Stomach (tissue), 4 donors: Measurements from ENCODE around the gene SCN2A.

ENCODE experiments used
- EP300 ChIP-seq: sonication (generic); formaldehyde crosslinking; IDR thresholded peaks from one replicate; pipeline ENCODE4 v1.6.1; 2017; ENCODE audit warnings: antibody characterized with exemption
- POLR2A ChIP-seq, 4 donors: fragments of 450-650 bp; IDR thresholded peaks; one replicate each; pipeline ENCODE4 v1.6.1; 2016; ENCODE audit warnings: antibody characterized with exemption in 4 of 4, control low read depth in 2 of 4, mild to moderate bottlenecking in 1 of 4, moderate library complexity in 1 of 4
- POLR2AphosphoS5 ChIP-seq, 3 donors: sonication (generic); formaldehyde crosslinking; IDR thresholded peaks; one replicate each; pipeline ENCODE4 v1.6.1; 2016; ENCODE audit warnings: antibody characterized with exemption in 3 of 3
- TF ChIP-seq, protein P1 (sequence below), 7 experiments: fragments of 450-650 bp in 4 of 7; fragments of 200-600 bp in 3 of 7; sonication (generic) in 3 of 7; IDR thresholded peaks; one replicate each; pipeline ENCODE4 v1.5.1; 2016 to 2019; ENCODE audit warnings: antibody characterized with exemption in 7 of 7, control low read depth in 2 of 7, mild to moderate bottlenecking in 1 of 7

DNA sequence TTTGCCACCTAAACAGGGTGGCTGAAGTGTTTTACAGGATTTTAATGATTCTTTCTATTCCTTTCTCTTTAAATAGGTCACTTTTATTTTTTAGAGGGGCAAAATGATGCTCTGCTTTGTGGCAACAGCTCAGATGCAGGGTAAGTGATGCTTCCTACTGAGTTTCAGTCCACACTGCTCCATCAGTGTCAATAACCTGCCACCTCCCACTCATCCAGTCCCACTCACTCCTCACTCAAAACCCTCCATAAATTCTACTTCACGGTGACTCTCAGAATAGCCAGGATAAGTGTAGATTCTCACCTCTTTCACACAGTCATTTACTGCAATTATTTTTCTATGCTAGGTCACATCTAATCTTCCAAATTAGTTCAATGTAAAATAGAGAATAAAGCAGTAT lies 72.7 kb downstream of the SCN2A start:
- TF ChIP-seq POLR2A (IDR thresholded peaks at IDR 0.05) (no peak), POLR2AphosphoS5 (IDR thresholded peaks at IDR 0.05) (no peak), EP300 (no peak)
- TF ChIP-seq, protein P1, sequence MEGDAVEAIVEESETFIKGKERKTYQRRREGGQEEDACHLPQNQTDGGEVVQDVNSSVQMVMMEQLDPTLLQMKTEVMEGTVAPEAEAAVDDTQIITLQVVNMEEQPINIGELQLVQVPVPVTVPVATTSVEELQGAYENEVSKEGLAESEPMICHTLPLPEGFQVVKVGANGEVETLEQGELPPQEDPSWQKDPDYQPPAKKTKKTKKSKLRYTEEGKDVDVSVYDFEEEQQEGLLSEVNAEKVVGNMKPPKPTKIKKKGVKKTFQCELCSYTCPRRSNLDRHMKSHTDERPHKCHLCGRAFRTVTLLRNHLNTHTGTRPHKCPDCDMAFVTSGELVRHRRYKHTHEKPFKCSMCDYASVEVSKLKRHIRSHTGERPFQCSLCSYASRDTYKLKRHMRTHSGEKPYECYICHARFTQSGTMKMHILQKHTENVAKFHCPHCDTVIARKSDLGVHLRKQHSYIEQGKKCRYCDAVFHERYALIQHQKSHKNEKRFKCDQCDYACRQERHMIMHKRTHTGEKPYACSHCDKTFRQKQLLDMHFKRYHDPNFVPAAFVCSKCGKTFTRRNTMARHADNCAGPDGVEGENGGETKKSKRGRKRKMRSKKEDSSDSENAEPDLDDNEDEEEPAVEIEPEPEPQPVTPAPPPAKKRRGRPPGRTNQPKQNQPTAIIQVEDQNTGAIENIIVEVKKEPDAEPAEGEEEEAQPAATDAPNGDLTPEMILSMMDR (IDR thresholded peaks at IDR 0.05), result no peak
